Activated CD4-positive, CD25-positive, alpha-beta regulatory T cell (primary cell): ENCODE measurements around the gene ARMC7.
"Not testable (repeated sequence)": the region's sequence is repeated elsewhere in the genome, so short reads cannot be mapped to it uniquely, and the experiment has no call there.

Experiments
- DNase-seq, 4 experiments: peaks; one replicate each; lab custom pipeline; 2025; lab: John Stamatoyannopoulos, UW

ARMC7 gene

GRCh38 chr17:75102385-75102821, 7.4 kb upstream of the ARMC7 start:
- no peak for DNase-seq

- DNase-seq, result no peak
Measured at GRCh38 chr17:75103601-75104554, 5.9 kb upstream of the ARMC7 start.

- no peak for DNase-seq
Measured at GRCh38 chr17:75105126-75106080, 4.4 kb upstream of the ARMC7 start.

GRCh38 chr17:75108193-75108592, 1.6 kb upstream of the ARMC7 start:
- no peak for DNase-seq

- no peak for DNase-seq
Measured at GRCh38 chr17:75109046-75109406, 743 bp upstream of the ARMC7 start.

- DNase-seq, result no peak
Measured at GRCh38 chr17:75110234-75110937, 617 bp downstream of the ARMC7 start.

GRCh38 chr17:75111777-75112335, 2.1 kb downstream of the ARMC7 start:
- no peak for DNase-seq

GRCh38 chr17:75113798-75114551, 4.2 kb downstream of the ARMC7 start:
- peak; percentile 77 to 87 (median 82) for DNase-seq

- no peak for DNase-seq
Measured at GRCh38 chr17:75114552-75115314, 5.0 kb downstream of the ARMC7 start.

- DNase-seq, result no peak
Measured at GRCh38 chr17:75115555-75115954, 5.8 kb downstream of the ARMC7 start.

GRCh38 chr17:75116737-75117136, 7.0 kb downstream of the ARMC7 start:
- no peak for DNase-seq

GRCh38 chr17:75118307-75118706, 8.5 kb downstream of the ARMC7 start:
- DNase-seq, result no peak

GRCh38 chr17:75124041-75124818, 14.5 kb downstream of the ARMC7 start:
- DNase-seq, result peak; percentile 17 to 47 (median 30)

- no peak for DNase-seq
Measured at GRCh38 chr17:75124819-75125162, 15.0 kb downstream of the ARMC7 start.

GRCh38 chr17:75125984-75126383, 16.2 kb downstream of the ARMC7 start:
- DNase-seq, result no peak

- DNase-seq, result no peak
Measured at GRCh38 chr17:75126954-75127353, 17.2 kb downstream of the ARMC7 start.

GRCh38 chr17:75127936-75128335, 18.2 kb downstream of the ARMC7 start:
- not testable (repeated sequence) for DNase-seq

GRCh38 chr17:75128694-75129505, 19.1 kb downstream of the ARMC7 start:
- DNase-seq, result no peak

GRCh38 chr17:75129576-75129975, 19.8 kb downstream of the ARMC7 start:
- DNase-seq, result no peak
